Tibial artery (tissue), 4 donors: ENCODE data around the gene PAX5.

ENCODE experiments used
- DNase-seq, 2 donors: peaks; one replicate each; pipeline ENCODE4 v3.0.0-alpha.2; 2019
- H3K27ac ChIP-seq, 2 donors: fragments of 200-600 bp; sonication (generic) in 1 of 2; 1 replicate in 1 of 2; 2 replicates in 1 of 2; pipeline ENCODE4 v1.5.1; 2018 to 2019; ENCODE audit warnings: mild to moderate bottlenecking in 1 of 2
- H3K27me3 ChIP-seq, 2 donors: fragments of 200-600 bp; sonication (generic) in 1 of 2; one replicate each; pipeline versions ENCODE4 v1.5.1 to v1.6.0; 2016 to 2019
- H3K36me3 ChIP-seq, 3 donors: fragments of 200-600 bp; sonication (generic) in 2 of 3; one replicate each; pipeline ENCODE4 v1.5.1; 2016 to 2019; ENCODE audit warnings: mild to moderate bottlenecking in 2 of 3
- H3K4me1 ChIP-seq, 4 donors: fragments of 200-600 bp; sonication (generic) in 2 of 4; 1 replicate in 3 of 4; 2 replicates in 1 of 4; pipeline ENCODE4 v1.5.1; 2016 to 2019
- H3K4me3 ChIP-seq, 2 donors: fragments of 200-600 bp; sonication (generic) in 1 of 2; 1 replicate in 1 of 2; 2 replicates in 1 of 2; pipeline ENCODE4 v1.5.1; 2018 to 2019; ENCODE audit warnings: mild to moderate bottlenecking in 2 of 2
- H3K9me3 ChIP-seq, 3 donors: fragments of 200-600 bp; sonication (generic) in 1 of 3; one replicate each; pipeline ENCODE4 v1.5.1; 2016 to 2019
- CTCF ChIP-seq, 2 experiments: fragments of 200-600 bp in 1 of 2; fragments of 450-650 bp in 1 of 2; IDR thresholded peaks; one replicate each; pipeline ENCODE4 v1.5.1; 2017 to 2019; ENCODE audit warnings: antibody characterized with exemption in 2 of 2, mild to moderate bottlenecking in 1 of 2, moderate library complexity in 1 of 2
- intact Hi-C: fragments of 100-400 bp; cut with DNase I; formaldehyde crosslinking; loops from one replicate; pipeline ENCODE4 v1.15.0; 2023; ENCODE audit warnings: low total_unique reads

PAX5 gene

GRCh38 chr9:36936498-36936831 lies 97.6 kb downstream of the PAX5 start:
- Histone ChIP-seq H3K4me1 (no peaks in the 10 kb centered on the region), H3K27me3 (peaks cover 0 to 24% of the 10 kb centered on the region in 2 donors), H3K4me3 (no peak overlapping the region), H3K36me3 (no peaks in the 10 kb centered on the region), H3K9me3 (peaks cover 3 to 6% (median 6%) of the 10 kb centered on the region in 3 donors), H3K27ac (no peak overlapping the region)
- no peak for TF ChIP-seq CTCF (IDR thresholded peaks at IDR 0.05)
- no peak for DNase-seq
- intact Hi-C loops: no loop called here

- TF ChIP-seq CTCF (IDR thresholded peaks at IDR 0.05): no peak
- peaks cover 3 to 6% (median 6%) of the 10 kb centered on the region in 3 donors for H3K9me3 ChIP-seq
- no peak overlapping the region for H3K27ac ChIP-seq
- no peak overlapping the region for H3K4me3 ChIP-seq
- peaks cover 0 to 21% of the 10 kb centered on the region in 2 donors for H3K27me3 ChIP-seq
- H3K36me3 ChIP-seq: no peaks in the 10 kb centered on the region
- no peaks in the 10 kb centered on the region for H3K4me1 ChIP-seq
- intact Hi-C loops: no loop called here
- DNase-seq: no peak
These were observed 98.1 kb downstream of the PAX5 start for GRCh38 chr9:36935768-36936497.

DNA sequence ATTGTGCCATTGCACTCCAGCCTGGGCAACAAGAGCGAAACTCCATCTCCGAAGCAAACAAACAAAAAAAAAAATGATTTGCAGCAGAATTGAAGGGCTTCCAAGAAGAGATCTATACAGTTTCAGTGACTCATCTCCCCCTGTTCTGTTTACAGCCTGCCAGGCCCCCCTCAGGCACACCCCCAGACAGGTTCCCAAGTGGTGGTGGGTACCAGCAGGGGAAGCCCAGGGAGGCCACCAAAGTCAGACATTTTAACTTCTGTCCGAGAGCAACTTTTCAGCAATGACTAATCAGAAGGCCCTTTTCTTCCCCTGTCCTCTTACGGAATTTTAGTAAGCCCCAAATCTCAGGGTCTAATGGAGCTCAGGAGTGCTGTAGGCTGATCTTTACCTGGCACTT lies 98.7 kb downstream of the PAX5 start:
- intact Hi-C loops: no loop called here
- peaks cover 3 to 6% (median 6%) of the 10 kb centered on the region in 3 donors for H3K9me3 ChIP-seq
- H3K27ac ChIP-seq: no peak overlapping the region
- no peaks in the 10 kb centered on the region for H3K36me3 ChIP-seq
- H3K4me3 ChIP-seq: no peak overlapping the region
- no peak for DNase-seq
- no peak for TF ChIP-seq CTCF (IDR thresholded peaks at IDR 0.05)
- H3K27me3 ChIP-seq: peaks cover 0 to 20% of the 10 kb centered on the region in 2 donors
- no peaks in the 10 kb centered on the region for H3K4me1 ChIP-seq

DNA sequence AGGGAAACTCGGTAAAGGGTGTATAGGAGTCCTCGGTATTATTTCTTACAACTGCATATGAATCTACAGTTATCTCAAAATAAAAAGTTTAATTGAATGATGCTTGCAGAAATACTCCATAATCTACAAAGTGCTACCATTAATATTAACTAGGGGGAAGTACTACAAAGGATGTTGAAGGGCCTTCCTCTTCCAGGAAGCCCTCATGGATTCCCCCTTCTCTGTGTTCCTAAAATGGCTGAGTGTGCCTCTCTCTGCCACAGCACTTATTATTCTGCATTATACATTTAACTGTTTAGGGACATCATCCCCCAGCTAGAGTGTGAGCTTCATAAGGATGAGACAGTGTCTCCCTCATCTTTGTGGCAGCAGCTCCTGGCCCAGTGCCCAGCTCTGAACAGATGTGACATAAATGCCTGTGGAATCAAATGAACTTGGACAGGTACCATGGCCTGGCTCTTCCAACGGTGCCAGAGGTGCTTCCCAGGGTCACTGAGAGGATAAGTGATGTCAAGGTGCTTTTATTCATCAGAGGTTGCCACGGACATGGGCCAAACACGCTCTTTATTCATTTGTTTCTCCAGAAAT lies 99.5 kb downstream of the PAX5 start:
- peaks cover 3 to 6% (median 6%) of the 10 kb centered on the region in 3 donors for H3K9me3 ChIP-seq
- no peaks in the 10 kb centered on the region for H3K4me1 ChIP-seq
- DNase-seq: no peak
- no peak overlapping the region for H3K27ac ChIP-seq
- no peak overlapping the region for H3K4me3 ChIP-seq
- intact Hi-C loops: no loop called here
- H3K27me3 ChIP-seq: peaks cover 0 to 13% of the 10 kb centered on the region in 2 donors
- H3K36me3 ChIP-seq: no peaks in the 10 kb centered on the region
- no peak for TF ChIP-seq CTCF (IDR thresholded peaks at IDR 0.05)

GRCh38 chr9:36933676-36934215 lies 100.3 kb downstream of the PAX5 start:
- H3K4me3 ChIP-seq: no peak overlapping the region
- intact Hi-C loops: no loop called here
- TF ChIP-seq CTCF (IDR thresholded peaks at IDR 0.05): no peak
- H3K27me3 ChIP-seq: peaks cover 0 to 5% of the 10 kb centered on the region in 2 donors
- H3K27ac ChIP-seq: no peak overlapping the region
- no peaks in the 10 kb centered on the region for H3K36me3 ChIP-seq
- DNase-seq: no peak
- peaks cover 3 to 6% (median 6%) of the 10 kb centered on the region in 3 donors for H3K9me3 ChIP-seq
- H3K4me1 ChIP-seq: no peaks in the 10 kb centered on the region
